ENCODE results near the gene USP46.

The USP46 gene

GRCh38 chr4:52600275-52600674, 58.8 kb downstream of the USP46 start:
- H3K4me2 ChIP-seq = no peak overlapping the region
- no peaks in the 10 kb centered on the region for H3K4me1 ChIP-seq
- TF ChIP-seq Cebpa-rat (IDR thresholded peaks at IDR 0.05) = no peak
- H3K9me3 ChIP-seq (replicated peaks in 1 of 11) = no peaks in the 10 kb centered on the region
- H3K4me3 ChIP-seq = no peak overlapping the region
- no peak overlapping the region for H3K27ac ChIP-seq
- no peaks in the 10 kb centered on the region for H4K20me1 ChIP-seq
- H3K9ac ChIP-seq = no peak overlapping the region
- peaks cover 64 to 96% (median 87%) of the 10 kb centered on the region in 11 experiments for H3K36me3 ChIP-seq
- no peaks in the 10 kb centered on the region for H3K27me3 ChIP-seq

- no peaks in the 10 kb centered on the region; a peak in 1 of 22 replicates for H4K20me1 ChIP-seq
Observed at GRCh38 chr4:52595001-52595400, 64.1 kb downstream of the USP46 start.

GRCh38 chr4:52592287-52592686, 66.8 kb downstream of the USP46 start:
- Histone ChIP-seq H3K27ac (no peak overlapping the region), H4K20me1 (no peaks in the 10 kb centered on the region; a peak in 1 of 22 replicates), H3K27me3 (no peaks in the 10 kb centered on the region), H3K36me3 (peaks cover 32 to 51% (median 37%) of the 10 kb centered on the region in 11 experiments), H3K4me2 (no peak overlapping the region), H3K9ac (no peak overlapping the region), H3K4me1 (peaks cover 0 to 10% (median 6%) of the 10 kb centered on the region in 10 experiments; a peak in 5 of 20 replicates), H3K9me3 (replicated peaks in 1 of 11) (no peaks in the 10 kb centered on the region), H3K4me3 (no peak overlapping the region)
- TF ChIP-seq Cebpa-rat (IDR thresholded peaks at IDR 0.05) = peak in 1 of 11 experiments; percentile 70; a peak in 2 of 22 replicates

More at GRCh38 chr4:52595001-52595400, 64.1 kb downstream of the USP46 start:
- TF ChIP-seq Cebpa-rat (IDR thresholded peaks at IDR 0.05) = no peak
- peaks cover 51 to 73% (median 60%) of the 10 kb centered on the region in 11 experiments for H3K36me3 ChIP-seq
- H3K4me3 ChIP-seq = no peak overlapping the region
- H3K27ac ChIP-seq = no peak overlapping the region
- H3K9ac ChIP-seq = no peak overlapping the region
- H3K27me3 ChIP-seq = no peaks in the 10 kb centered on the region
- H3K4me2 ChIP-seq = no peak overlapping the region
- no peaks in the 10 kb centered on the region for H3K9me3 ChIP-seq (replicated peaks in 1 of 11)
- H3K4me1 ChIP-seq = no peaks in the 10 kb centered on the region

GRCh38 chr4:52588771-52589591, 70.1 kb downstream of the USP46 start:
- Histone ChIP-seq H3K27ac (no peak overlapping the region), H3K4me3 (no peak overlapping the region), H3K4me1 (peaks cover 0 to 10% (median 6%) of the 10 kb centered on the region in 10 experiments; a peak in 5 of 20 replicates), H3K9me3 (replicated peaks in 1 of 11) (no peaks in the 10 kb centered on the region), H4K20me1 (no peaks in the 10 kb centered on the region), H3K36me3 (peaks cover 6 to 22% (median 9%) of the 10 kb centered on the region in 11 experiments; a peak in 16 of 22 replicates), H3K9ac (no peak overlapping the region), H3K4me2 (peak overlapping the region in 2 of 11 experiments; percentile 5 to 8; a peak in 2 of 22 replicates), H3K27me3 (no peaks in the 10 kb centered on the region)
- no peak for TF ChIP-seq Cebpa-rat (IDR thresholded peaks at IDR 0.05)

GRCh38 chr4:52588097-52588496, 71.0 kb downstream of the USP46 start:
- H3K27ac ChIP-seq = no peak overlapping the region
- no peaks in the 10 kb centered on the region for H3K27me3 ChIP-seq
- H3K36me3 ChIP-seq = peaks cover under 1 to 14% (median 7%) of the 10 kb centered on the region in 11 experiments; a peak in 16 of 22 replicates
- H3K4me1 ChIP-seq = peaks cover 0 to 10% (median 6%) of the 10 kb centered on the region in 10 experiments; a peak in 5 of 20 replicates
- TF ChIP-seq Cebpa-rat (IDR thresholded peaks at IDR 0.05) = no peak
- no peaks in the 10 kb centered on the region for H3K9me3 ChIP-seq (replicated peaks in 1 of 11)
- H3K4me2 ChIP-seq = no peak overlapping the region
- H4K20me1 ChIP-seq = no peaks in the 10 kb centered on the region
- H3K4me3 ChIP-seq = no peak overlapping the region
- no peak overlapping the region for H3K9ac ChIP-seq

- Histone ChIP-seq H3K9ac (no peak overlapping the region), H3K4me3 (no peak overlapping the region), H3K27me3 (no peaks in the 10 kb centered on the region), H4K20me1 (no peaks in the 10 kb centered on the region), H3K4me1 (peaks cover 0 to 10% (median 6%) of the 10 kb centered on the region in 10 experiments; a peak in 5 of 20 replicates), H3K4me2 (no peak overlapping the region), H3K27ac (no peak overlapping the region), H3K36me3 (no peaks in the 10 kb centered on the region), H3K9me3 (replicated peaks in 1 of 11) (no peaks in the 10 kb centered on the region)
- TF ChIP-seq Cebpa-rat (IDR thresholded peaks at IDR 0.05) = no peak
Observed at GRCh38 chr4:52586069-52586468, 73.0 kb downstream of the USP46 start.

- no peak overlapping the region for H3K4me2 ChIP-seq
- no peaks in the 10 kb centered on the region for H4K20me1 ChIP-seq
- no peak overlapping the region for H3K27ac ChIP-seq
- no peak overlapping the region for H3K4me3 ChIP-seq
- H3K36me3 ChIP-seq = no peaks in the 10 kb centered on the region
- no peaks in the 10 kb centered on the region for H3K9me3 ChIP-seq (replicated peaks in 1 of 11)
- TF ChIP-seq Cebpa-rat (IDR thresholded peaks at IDR 0.05) = no peak
- H3K4me1 ChIP-seq = peaks cover 0 to 10% (median 6%) of the 10 kb centered on the region in 10 experiments; a peak in 5 of 20 replicates
- H3K9ac ChIP-seq = no peak overlapping the region
- H3K27me3 ChIP-seq = no peaks in the 10 kb centered on the region
Observed at GRCh38 chr4:52585379-52585778, 73.7 kb downstream of the USP46 start.

GRCh38 chr4:52579602-52580272, 79.4 kb downstream of the USP46 start:
- H3K36me3 ChIP-seq = no peaks in the 10 kb centered on the region
- no peaks in the 10 kb centered on the region for H3K4me1 ChIP-seq
- H3K27ac ChIP-seq = no peak overlapping the region
- no peaks in the 10 kb centered on the region for H4K20me1 ChIP-seq
- no peaks in the 10 kb centered on the region for H3K9me3 ChIP-seq (replicated peaks in 1 of 11)
- H3K4me3 ChIP-seq = no peak overlapping the region
- H3K27me3 ChIP-seq = no peaks in the 10 kb centered on the region
- no peak for TF ChIP-seq Cebpa-rat (IDR thresholded peaks at IDR 0.05)
- H3K4me2 ChIP-seq = no peak overlapping the region
- H3K9ac ChIP-seq = no peak overlapping the region

- H3K36me3 ChIP-seq = no peaks in the 10 kb centered on the region
- H3K4me3 ChIP-seq = no peak overlapping the region
- no peaks in the 10 kb centered on the region for H4K20me1 ChIP-seq
- no peaks in the 10 kb centered on the region for H3K9me3 ChIP-seq (replicated peaks in 1 of 11)
- no peak overlapping the region for H3K27ac ChIP-seq
- no peaks in the 10 kb centered on the region for H3K4me1 ChIP-seq
- H3K27me3 ChIP-seq = no peaks in the 10 kb centered on the region
- TF ChIP-seq Cebpa-rat (IDR thresholded peaks at IDR 0.05) = no peak
- no peak overlapping the region for H3K9ac ChIP-seq
- no peak overlapping the region for H3K4me2 ChIP-seq
Observed at GRCh38 chr4:52578951-52579350, 80.2 kb downstream of the USP46 start.
